G401 (cell line): ENCODE measurements around the gene SART3. TPM values are rescaled to one million over a fixed set of nuclear protein-coding genes. Genes with fewer than 3 reads are reported as not detected.
"Not testable (repeated sequence)": the region's sequence is repeated elsewhere in the genome, so short reads cannot be mapped to it uniquely, and the experiment has no call there.

ENCODE experiments used
- DNase-seq: peaks from one replicate; pipeline ENCODE4 v3.0.0-alpha.2; 2015; ENCODE audit warnings: low spot score
- in situ Hi-C: cut with HindIII; loops from 2 replicates; pipeline ENCODE4 v1.10.0; 2016; ENCODE audit warnings: low sequenced_read_pairs, mixed read lengths
- total RNA-seq: library from RNA; depleted of rRNA; stranded (reverse); fragments of >200 nt; shearing (Covaris generic); gene quantifications from 2 replicates; pipeline ENCODE4 v1.2.3, GENCODE V29; 2014

SART3 gene
- total RNA-seq, 1 experiment from 2014 or later, result 61.3 TPM

- DNase-seq, result no peak
- in situ Hi-C loops, result no loop called here
These were observed 51.2 kb downstream of the SART3 start for GRCh38 chr12:108509806-108510205.

- in situ Hi-C loops, result no loop called here
- DNase-seq, result no peak
These were observed 52.9 kb downstream of the SART3 start for GRCh38 chr12:108507971-108508642.

- DNase-seq, result no peak
- in situ Hi-C loops, result no loop called here
These were observed 55.8 kb downstream of the SART3 start for GRCh38 chr12:108505129-108505528.

GRCh38 chr12:108502922-108503321, 58.1 kb downstream of the SART3 start:
- no peak for DNase-seq
- in situ Hi-C loops, result no loop called here

DNA sequence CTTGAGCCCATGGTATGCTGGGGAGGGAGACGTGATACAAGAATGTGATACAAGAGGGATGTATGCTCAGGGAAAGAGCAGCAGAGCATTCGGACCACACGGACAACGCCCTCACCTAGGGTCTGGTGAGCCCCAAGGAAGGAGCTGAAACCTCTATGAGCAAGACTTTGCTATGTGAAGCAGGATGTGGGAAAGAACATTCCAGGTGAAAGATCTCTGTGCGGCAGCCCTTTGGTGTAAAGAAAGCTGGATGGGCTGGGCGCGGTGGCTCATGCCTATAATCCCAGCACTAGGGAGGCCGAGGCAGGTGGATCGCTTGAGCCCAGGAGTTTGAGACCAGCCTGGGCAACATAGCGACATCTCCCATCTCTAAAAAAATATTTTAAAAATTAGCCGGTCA, 62.8 kb downstream of the SART3 start:
- DNase-seq, result no peak
- in situ Hi-C loops, result no loop called here

DNA sequence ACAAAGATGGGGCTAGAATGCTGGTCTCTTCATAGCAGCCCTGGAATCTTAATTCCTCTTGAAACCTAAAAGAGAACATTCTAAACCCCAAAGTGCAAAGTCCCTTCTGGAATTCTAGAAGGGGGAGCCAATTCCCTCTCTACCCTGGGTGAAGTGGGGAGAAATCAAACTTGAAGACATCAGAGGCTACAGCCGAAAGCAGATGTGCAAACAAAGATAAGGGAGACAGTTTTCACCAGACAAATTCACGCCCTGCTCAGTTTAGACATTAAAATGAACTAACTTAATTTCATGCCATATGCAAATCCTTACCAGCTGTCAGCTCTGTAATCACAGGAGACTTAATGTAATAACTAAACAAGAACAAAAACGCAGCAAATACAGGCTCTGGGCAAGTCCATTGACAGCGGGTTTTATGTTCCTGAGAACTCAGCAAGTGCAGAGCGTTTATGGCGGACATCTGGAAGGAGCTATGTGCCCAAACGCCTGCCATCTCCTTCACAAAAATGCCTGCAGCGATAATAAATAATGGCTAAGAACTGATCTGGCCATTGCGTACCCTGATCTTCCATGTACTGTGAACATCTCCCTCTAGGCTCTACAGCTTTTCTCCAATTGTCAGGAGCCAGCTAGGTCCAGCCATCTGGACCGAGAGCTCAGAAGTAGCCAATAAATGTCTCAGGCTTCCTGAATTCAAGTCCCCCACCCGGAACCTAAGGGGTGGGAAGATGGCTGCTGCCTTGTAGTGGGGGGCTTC, 65.0 kb downstream of the SART3 start:
- in situ Hi-C loops, result no loop called here
- DNase-seq, result no peak

DNA sequence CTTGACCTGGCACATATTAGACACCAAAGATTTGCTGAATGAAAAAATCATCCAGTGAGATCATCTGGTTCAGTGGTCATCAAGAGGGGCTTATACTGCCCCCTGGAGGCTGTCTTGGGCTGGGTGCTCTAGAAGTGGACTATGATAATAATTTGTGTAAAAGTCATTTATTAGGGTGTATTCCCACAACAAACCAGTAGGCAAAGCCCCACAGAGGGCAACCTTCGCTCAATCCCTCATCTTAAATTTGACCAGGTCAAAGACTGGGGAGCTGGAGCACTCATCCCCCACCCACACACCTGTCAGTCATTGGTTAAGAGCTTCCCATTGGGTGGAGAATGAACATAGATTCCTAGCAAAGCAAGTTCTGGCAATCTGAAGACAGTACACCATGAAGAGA, 65.9 kb downstream of the SART3 start:
- peak; percentile 28 for DNase-seq
- in situ Hi-C loops, result no loop called here

GRCh38 chr12:108491256-108491655, 69.7 kb downstream of the SART3 start:
- no peak for DNase-seq
- in situ Hi-C loops, result no loop called here

- in situ Hi-C loops, DNase-seq: not testable (repeated sequence)
These were observed 73.9 kb downstream of the SART3 start for GRCh38 chr12:108487029-108487428.

- DNase-seq, in situ Hi-C loops: not testable (repeated sequence)
These were observed 75.6 kb downstream of the SART3 start for GRCh38 chr12:108485371-108485770.

GRCh38 chr12:108484845-108485244, 76.1 kb downstream of the SART3 start:
- DNase-seq, result no peak
- in situ Hi-C loops, result no loop called here

GRCh38 chr12:108484431-108484830, 76.5 kb downstream of the SART3 start:
- in situ Hi-C loops, result no loop called here
- DNase-seq, result no peak

DNA sequence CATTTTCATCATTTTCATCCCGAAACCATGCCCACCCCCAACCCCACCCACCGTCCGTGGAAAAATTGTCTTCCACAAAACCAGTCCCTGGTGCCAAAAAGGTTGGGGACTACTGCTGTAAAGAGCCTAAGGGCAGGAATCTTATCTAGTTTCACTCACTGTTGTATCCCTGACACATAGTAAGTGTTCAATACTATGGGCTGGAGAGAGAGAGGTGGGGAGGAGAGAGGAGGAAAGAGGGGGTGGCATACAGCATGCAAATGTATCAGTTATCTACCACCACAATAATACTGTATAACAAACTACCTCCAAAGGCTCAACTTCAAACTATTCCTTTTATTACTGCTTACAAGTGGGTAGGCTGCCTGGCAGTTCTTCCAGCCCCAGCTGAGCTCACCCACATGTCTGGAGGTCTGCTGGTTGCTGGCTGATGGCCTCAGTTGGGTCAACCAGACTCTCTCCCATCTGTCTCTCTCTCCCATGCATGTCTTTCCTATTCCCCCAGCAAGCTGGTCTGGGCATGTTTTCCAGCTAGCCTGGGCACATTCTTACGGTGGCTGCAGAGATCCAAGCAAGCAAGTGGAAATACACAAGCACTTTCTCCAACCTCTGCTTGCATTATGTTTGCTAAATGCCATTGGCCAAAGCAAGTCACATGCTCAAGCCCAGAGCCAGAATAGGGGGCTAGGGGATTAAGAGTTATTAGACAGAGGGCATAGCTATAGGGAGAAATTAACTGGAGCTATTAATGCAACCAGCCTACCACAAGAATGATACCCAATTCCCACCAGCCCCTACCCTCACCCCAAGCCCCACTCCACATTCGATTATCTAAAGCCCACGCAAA, 77.5 kb downstream of the SART3 start:
- in situ Hi-C loops, result no loop called here
- DNase-seq, result peak; percentile 95

- DNase-seq, result no peak
- in situ Hi-C loops, result no loop called here
These were observed 78.2 kb downstream of the SART3 start for GRCh38 chr12:108482717-108483212.

GRCh38 chr12:108479364-108480070, 81.5 kb downstream of the SART3 start:
- in situ Hi-C loops, result no loop called here
- DNase-seq, result no peak

GRCh38 chr12:108478611-108479206, 82.3 kb downstream of the SART3 start:
- in situ Hi-C loops, result no loop called here

GRCh38 chr12:108477881-108478259, 83.1 kb downstream of the SART3 start:
- DNase-seq, result no peak
- in situ Hi-C loops, result no loop called here

More at GRCh38 chr12:108478611-108479206, 82.3 kb downstream of the SART3 start:
- no peak for DNase-seq

GRCh38 chr12:108477055-108477880, 83.7 kb downstream of the SART3 start:
- no peak for DNase-seq
- in situ Hi-C loops, result no loop called here
